H1 (cell line): ENCODE results near the gene C5orf15. TPM values are rescaled to one million over a fixed set of nuclear protein-coding genes. Genes with fewer than 3 reads are reported as not detected.
"Not testable (repeated sequence)": the region's sequence is repeated elsewhere in the genome, so short reads cannot be mapped to it uniquely, and the experiment has no call there.

Source experiments
- CTCF ChIA-PET: fragments of 300-600 bp; sonication (Branson Sonifier 250); formaldehyde crosslinking; loops from one replicate; lab custom pipeline; 2021; ENCODE audit not compliant: partially characterized antibody; lab: Charles Lee
- POLR2A ChIA-PET: fragments of 300-600 bp; sonication (Branson Sonifier 250); formaldehyde crosslinking; loops from one replicate; lab custom pipeline; 2021; ENCODE audit warnings: inconsistent platforms; ENCODE audit not compliant: partially characterized antibody; lab: Charles Lee
- DNase-seq, 2 experiments: peaks; one replicate each; pipeline versions ENCODE4 v3.0.0 to v3.0.0-alpha.2; 2010 to 2022; ENCODE audit warnings: low spot score in 2 of 2, low read depth in 1 of 2, mixed read lengths in 1 of 2
- FAIRE-seq: peaks from 2 replicates; lab custom pipeline; 2011; peaks lifted over from hg19 to GRCh38; lab: Jason Lieb, UNC
- H2AFZ ChIP-seq: 2 replicates; pipeline ENCODE4 v1.8.1; 2012; ENCODE audit warnings: low read length, inconsistent platforms
- H2AK5ac ChIP-seq: 2 replicates; pipeline ENCODE4 v1.6.1; 2013; ENCODE audit warnings: low read depth, low read length
- H2BK120ac ChIP-seq: replicated peaks from 2 replicates; pipeline ENCODE3; 2013; ENCODE audit warnings: low read depth, low read length, inconsistent platforms
- H2BK12ac ChIP-seq: 2 replicates; pipeline ENCODE4 v1.6.1; 2013; ENCODE audit warnings: low read depth, low read length
- H2BK15ac ChIP-seq: 2 replicates; pipeline ENCODE4 v1.6.1; 2013; ENCODE audit warnings: low read length
- H2BK20ac ChIP-seq: 2 replicates; pipeline ENCODE4 v1.6.1; 2013; ENCODE audit warnings: low read length
- H2BK5ac ChIP-seq: 2 replicates; pipeline ENCODE4 v1.6.1; 2013; ENCODE audit warnings: low read depth, low read length
- H3K14ac ChIP-seq: 2 replicates; pipeline ENCODE4 v1.6.1; 2013; ENCODE audit warnings: inconsistent platforms; ENCODE audit not compliant: insufficient read length
- H3K18ac ChIP-seq: 2 replicates; pipeline ENCODE4 v1.6.1; 2013; ENCODE audit warnings: low read length; ENCODE audit errors: extremely low read depth
- H3K23ac ChIP-seq: 2 replicates; pipeline ENCODE4 v1.6.1; 2013; ENCODE audit warnings: inconsistent platforms; ENCODE audit not compliant: insufficient read length
- H3K23me2 ChIP-seq: 2 replicates; pipeline ENCODE4 v1.6.1; 2013; ENCODE audit warnings: low read depth, low read length
- H3K27ac ChIP-seq: 2 replicates; pipeline ENCODE4 v1.6.1; 2011; ENCODE audit warnings: low read depth, low read length, inconsistent platforms
- H3K27me3 ChIP-seq, 4 experiments: replicated peaks in 1 of 4; 1 replicate in 1 of 4; 2 replicates in 3 of 4; pipeline versions ENCODE4 v1.6.1 to v1.8.1; 2011 to 2013; ENCODE audit warnings: low read length in 3 of 4, mild to moderate bottlenecking in 3 of 4, inconsistent platforms in 2 of 4, mixed read lengths in 2 of 4, moderate library complexity in 1 of 4; ENCODE audit not compliant: control insufficient read depth in 3 of 4, insufficient read depth in 3 of 4; ENCODE audit errors: extremely low read depth in 1 of 4
- H3K36me3 ChIP-seq, 4 experiments: 2 replicates each; pipeline versions ENCODE4 v1.6.1 to v1.8.1; 2011 to 2013; ENCODE audit warnings: mild to moderate bottlenecking in 4 of 4, low read length in 3 of 4, moderate library complexity in 2 of 4, control low read depth in 1 of 4, inconsistent platforms in 1 of 4; ENCODE audit not compliant: insufficient read depth in 4 of 4, control insufficient read depth in 2 of 4
- H3K4ac ChIP-seq: replicated peaks from 2 replicates; pipeline ENCODE3; 2013; ENCODE audit warnings: low read length, low read depth, mixed read lengths, inconsistent platforms; ENCODE audit not compliant: insufficient read length
- H3K4me1 ChIP-seq, 4 experiments: replicated peaks in 1 of 4; 1 replicate in 1 of 4; 2 replicates in 3 of 4; pipeline versions ENCODE4 v1.6.1 to v1.8.1; 2011 to 2013; ENCODE audit warnings: low read length in 3 of 4, inconsistent platforms in 2 of 4, mixed read lengths in 1 of 4; ENCODE audit not compliant: insufficient read depth in 4 of 4, control insufficient read depth in 3 of 4
- H3K4me2 ChIP-seq, 2 experiments: 2 replicates each; pipeline versions ENCODE4 v1.6.1 to v1.8.1; 2011 to 2013; ENCODE audit warnings: low read depth in 2 of 2, low read length in 2 of 2, control low read depth in 1 of 2, inconsistent platforms in 1 of 2, mild to moderate bottlenecking in 1 of 2; ENCODE audit not compliant: insufficient read depth in 1 of 2
- H3K4me3 ChIP-seq, 4 experiments: fragments of 200-600, 300-600 bp in 1 of 4; sonication (generic), shearing (Covaris generic), sonication (Bioruptor Twin) in 1 of 4; 2 replicates each; pipeline versions ENCODE4 v1.5.1 to v1.8.1; 2011 to 2016; ENCODE audit warnings: low read length in 4 of 4, low read depth in 3 of 4, control low read depth in 2 of 4, inconsistent platforms in 2 of 4, mild to moderate bottlenecking in 2 of 4, mixed read lengths in 1 of 4, moderate library complexity in 1 of 4; ENCODE audit not compliant: insufficient read depth in 2 of 4; ENCODE audit errors: extremely low read depth in 1 of 4
- H3K56ac ChIP-seq: replicated peaks from 2 replicates; pipeline ENCODE3; 2013; ENCODE audit warnings: low read depth, mild to moderate bottlenecking, mixed read lengths, low read length, inconsistent platforms; ENCODE audit not compliant: insufficient read length
- H3K79me1 ChIP-seq: 2 replicates; pipeline ENCODE4 v1.6.1; 2013; ENCODE audit warnings: low read depth, low read length, control low read depth
- H3K79me2 ChIP-seq, 2 experiments: 2 replicates each; pipeline versions ENCODE4 v1.6.1 to v1.8.1; 2012 to 2013; ENCODE audit warnings: low read length in 2 of 2, mild to moderate bottlenecking in 2 of 2, inconsistent platforms in 1 of 2; ENCODE audit not compliant: insufficient read depth in 2 of 2, control insufficient read depth in 1 of 2
- H3K9ac ChIP-seq, 4 experiments: replicated peaks in 1 of 4; 1 replicate in 1 of 4; 2 replicates in 3 of 4; pipeline versions ENCODE4 v1.6.1 to v1.8.1; 2011 to 2013; ENCODE audit warnings: low read depth in 3 of 4, low read length in 3 of 4, control low read depth in 2 of 4, mild to moderate bottlenecking in 2 of 4, moderate library complexity in 2 of 4, inconsistent platforms in 1 of 4; ENCODE audit errors: extremely low read depth in 1 of 4
- H3K9me3 ChIP-seq, 2 experiments: 2 replicates each; pipeline versions ENCODE4 v1.6.1 to v1.8.1; 2012 to 2013; ENCODE audit warnings: mild to moderate bottlenecking in 2 of 2, moderate library complexity in 2 of 2, control low read depth in 1 of 2, inconsistent platforms in 1 of 2, low read depth in 1 of 2, low read length in 1 of 2, mixed read lengths in 1 of 2; ENCODE audit not compliant: insufficient read depth in 2 of 2
- H4K20me1 ChIP-seq, 2 experiments: replicated peaks in 1 of 2; 2 replicates each; pipeline versions ENCODE3 to v1.8.1; 2011 to 2013; ENCODE audit warnings: inconsistent platforms in 2 of 2, low read length in 2 of 2, mild to moderate bottlenecking in 1 of 2; ENCODE audit not compliant: insufficient read depth in 2 of 2, control insufficient read depth in 1 of 2
- H4K5ac ChIP-seq: 2 replicates; pipeline ENCODE4 v1.6.1; 2013; ENCODE audit warnings: low read length, low read depth, mixed read lengths, inconsistent platforms; ENCODE audit not compliant: insufficient read length
- H4K8ac ChIP-seq: 2 replicates; pipeline ENCODE4 v1.8.0; 2013; ENCODE audit warnings: mild to moderate bottlenecking, moderate library complexity, low read length, inconsistent platforms; ENCODE audit not compliant: insufficient read depth; ENCODE audit errors: extremely low read depth
- H4K91ac ChIP-seq: replicated peaks from 2 replicates; pipeline ENCODE3; 2013; ENCODE audit warnings: low read length, mixed read lengths, inconsistent platforms; ENCODE audit not compliant: insufficient read length
- WGBS, 2 experiments: shearing (Covaris generic) in 1 of 2; methylation state at CpG; one replicate each; pipeline versions ENCODE4 v1.1.6 to v1.1.7; 2013 to 2015; ENCODE audit warnings: low lambda C conversion rate in 2 of 2, mixed read lengths in 2 of 2, inconsistent platforms in 1 of 2, low coverage in 1 of 2, missing lambda C conversion rate in 1 of 2; ENCODE audit not compliant: insufficient replicate concordance in 2 of 2, insufficient coverage in 1 of 2, insufficient read length in 1 of 2; ENCODE audit errors: extremely low coverage in 1 of 2, missing lambda C conversion rate in 1 of 2; 5-methylcytosine and 5-hydroxymethylcytosine counted together
- polyA plus RNA-seq, 7 experiments: library from polyadenylated mRNA; depleted of rRNA in 3 of 7; stranded (reverse) in 5 of 7; unstranded in 2 of 7; fragments of >200 nt in 5 of 7; fragments of 200-250 nt in 2 of 7; gene quantifications; 1 replicate in 5 of 7; 2 replicates in 1 of 7; 4 replicates in 1 of 7; pipeline versions ENCODE4 v1.2.1 to v1.2.3, GENCODE V29; 2011 to 2013; ENCODE audit warnings: missing spikeins in 2 of 7, mixed read lengths in 2 of 7
- total RNA-seq: library from RNA; stranded (reverse); fragmentation: NEBNext Ultra II Directional; extraction: Animal tissue kit (Norgen Biotek cat#: 25700); gene quantifications from 2 replicates; pipeline ENCODE4 v1.2.1, GENCODE V29; 2021

Gene C5orf15
- total and polyA plus RNA-seq, 2 of the 8 experiments (the other 6 are each of a cell fraction or from before 2014, with no cell fraction given): 31.7 to 39.3 TPM

- H3K4me2 ChIP-seq, H3K9ac ChIP-seq, H2AFZ ChIP-seq, H4K5ac ChIP-seq, H3K4me3 ChIP-seq, H3K4ac ChIP-seq, H3K36me3 ChIP-seq, H2BK12ac ChIP-seq, H2BK20ac ChIP-seq, H3K79me2 ChIP-seq, H3K79me1 ChIP-seq, H3K14ac ChIP-seq, POLR2A ChIA-PET, H3K4me1 ChIP-seq, H2BK120ac ChIP-seq, H3K18ac ChIP-seq, H3K23me2 ChIP-seq, H3K9me3 ChIP-seq, H3K27me3 ChIP-seq, H2BK5ac ChIP-seq, H4K8ac ChIP-seq, H3K23ac ChIP-seq, FAIRE-seq, DNase-seq, H2AK5ac ChIP-seq, H3K27ac ChIP-seq, H3K56ac ChIP-seq, H2BK15ac ChIP-seq, H4K91ac ChIP-seq, H4K20me1 ChIP-seq: not testable (repeated sequence)
- WGBS, 2 experiments: 99% methylated on average over 9 of the region's 10 CpGs; no CpG with 5 or more reads in 1 of the 2 experiments
- CTCF ChIA-PET: interaction anchor here (0.9 to 1.6 kb wide), 3 partner anchors 13 to 515 kb away, joined by 3 to 4 read pairs (median 3); no protein-coding TSS in a partner anchor
Observed at GRCh38 chr5:133935991-133936650, 32.3 kb downstream of the C5orf15 start.
